Lung (tissue), 12 donors: ENCODE data around the gene MALT1. TPM values are rescaled to one million over a fixed set of nuclear protein-coding genes. Genes with fewer than 3 reads are reported as not detected.

Experiments used
- ATAC-seq: fragments of 200-7000 bp; cut with Tn5 transposase; one replicate; pipeline ENCODE4 v1.9.1; 2020; ENCODE audit warnings: moderate number of reproducible peaks; ENCODE audit not compliant: insufficient read depth, low FRiP score
- DNase-seq, 3 donors: peaks; one replicate each; pipeline ENCODE4 v3.0.0-alpha.2; 2013 to 2017
- H3K27ac ChIP-seq, 2 donors: one replicate each; pipeline ENCODE4 v1.5.1; 2013; ENCODE audit warnings: mild to moderate bottlenecking in 2 of 2, moderate library complexity in 2 of 2, control low read depth in 1 of 2, inconsistent platforms in 1 of 2, low read depth in 1 of 2, low read length in 1 of 2
- H3K27me3 ChIP-seq, 3 donors: one replicate each; pipeline ENCODE4 v1.5.1; 2013; ENCODE audit warnings: low read length in 2 of 3; ENCODE audit not compliant: control insufficient read depth in 3 of 3, insufficient read depth in 3 of 3
- H3K36me3 ChIP-seq, 4 donors: one replicate each; pipeline ENCODE4 v1.5.1; 2013; ENCODE audit warnings: low read length in 4 of 4, mild to moderate bottlenecking in 1 of 4, moderate library complexity in 1 of 4; ENCODE audit not compliant: control insufficient read depth in 4 of 4, insufficient read depth in 4 of 4
- H3K4me1 ChIP-seq, 5 donors: one replicate each; pipeline ENCODE4 v1.5.1; 2013; ENCODE audit warnings: low read length in 5 of 5, mild to moderate bottlenecking in 2 of 5, moderate library complexity in 1 of 5; ENCODE audit not compliant: control insufficient read depth in 5 of 5, insufficient read depth in 5 of 5
- H3K4me3 ChIP-seq: one replicate; pipeline ENCODE4 v1.5.1; 2013; ENCODE audit warnings: mild to moderate bottlenecking, control low read depth, moderate library complexity
- H3K9ac ChIP-seq, 2 donors: one replicate each; pipeline ENCODE4 v1.5.1; 2013; ENCODE audit warnings: low read length in 2 of 2, control low read depth in 1 of 2; ENCODE audit not compliant: insufficient read depth in 1 of 2
- H3K9me3 ChIP-seq, 4 donors: one replicate each; pipeline ENCODE4 v1.5.1; 2013; ENCODE audit warnings: low read length in 3 of 4, mild to moderate bottlenecking in 1 of 4, moderate library complexity in 1 of 4; ENCODE audit not compliant: control insufficient read depth in 4 of 4, insufficient read depth in 3 of 4
- CTCF ChIP-seq: IDR thresholded peaks from 2 replicates; pipeline ENCODE4 v1.5.1; 2012; ENCODE audit warnings: mild to moderate bottlenecking; ENCODE audit errors: control extremely low read depth, extremely low read depth
- WGBS, 2 donors: extraction: QIAGEN DNeasy Blood & Tissue Kit; methylation state at CpG; one replicate each; pipeline ENCODE4 v1.1.7; 2013; 5-methylcytosine and 5-hydroxymethylcytosine counted together
- polyA plus RNA-seq, 2 donors: library from polyadenylated mRNA; stranded (reverse); fragments of 200-250 nt; gene quantifications; one replicate each; pipeline ENCODE4 v1.2.1, GENCODE V29; 2013
- total RNA-seq, 2 donors: library from RNA; depleted of rRNA in 1 of 2; stranded (reverse); fragments of >200 nt in 1 of 2; gene quantifications; one replicate each; pipeline ENCODE4 v1.2.1, GENCODE V29; 2014 to 2021
- donor health status: control.
- donor health status: control.
- donor health status: Bipolar disorder and iron deficiency.
- donor health status: healthy.
- donor health status: DM: yes; HTN: yes; CAD: no.

Gene MALT1
- total and polyA plus RNA-seq, 4 donors = 6.1 to 35.6 (median 12.9) TPM

GRCh38 chr18:58669731-58670378, 1.4 kb upstream of the MALT1 start:
- Histone ChIP-seq H3K27ac (no peak overlapping the region), H3K4me3 (no peak overlapping the region), H3K36me3 (no peaks in the 10 kb centered on the region), H3K9me3 (no peaks in the 10 kb centered on the region), H3K9ac (no peak overlapping the region), H3K27me3 (no peaks in the 10 kb centered on the region), H3K4me1 (peaks cover 0 to 7% (median 5%) of the 10 kb centered on the region in 5 donors)
- DNase-seq (peak in 2 of 3 donors; percentile 50 to 66), ATAC-seq (no peak)
- no peak for TF ChIP-seq CTCF
- WGBS, 2 donors = 57 to 68% methylated on average over 11 of the region's 11 CpGs

GRCh38 chr18:58670404-58671110, 708 bp upstream of the MALT1 start:
- peak; percentile 21 for ATAC-seq
- WGBS, 2 donors = 12 to 13% methylated on average over 27 of the region's 27 CpGs

GRCh38 chr18:58671632-58672564, 633 bp downstream of the MALT1 start:
- peak overlapping the region; percentile 96 to 99 for H3K27ac ChIP-seq
- H3K4me1 ChIP-seq = peaks cover 0 to 7% (median 5%) of the 10 kb centered on the region in 5 donors
- no peaks in the 10 kb centered on the region for H3K9me3 ChIP-seq
- H3K36me3 ChIP-seq = peaks cover 0 to 2% (median 0%) of the 10 kb centered on the region in 4 donors
- 1 to 2% methylated on average over 45 to 64 of the region's 64 CpGs for WGBS, 2 donors
- H3K9ac ChIP-seq = peak overlapping the region; percentile 63 to 94
- no peak for TF ChIP-seq CTCF
- DNase-seq (peak in 2 of 3 donors; percentile 35 to 58), ATAC-seq (peak; percentile 37)
- no peaks in the 10 kb centered on the region for H3K27me3 ChIP-seq
- H3K4me3 ChIP-seq = peak overlapping the region; percentile 68

More at GRCh38 chr18:58670404-58671110, 708 bp upstream of the MALT1 start:
- Histone ChIP-seq H3K9me3 (no peaks in the 10 kb centered on the region), H3K4me1 (peaks cover 0 to 7% (median 5%) of the 10 kb centered on the region in 5 donors), H3K9ac (peak overlapping the region in 1 of 2 donors; percentile 86), H3K4me3 (peak overlapping the region; percentile 28), H3K36me3 (no peaks in the 10 kb centered on the region), H3K27ac (peak overlapping the region; percentile 85 to 88), H3K27me3 (no peaks in the 10 kb centered on the region)
- DNase-seq = peak in 1 of 3 donors; percentile 13
- no peak for TF ChIP-seq CTCF
